NCI-H226 (cell line): Measurements from ENCODE around the gene LEFTY2.
"Not testable (repeated sequence)": the region's sequence is repeated elsewhere in the genome, so short reads cannot be mapped to it uniquely, and the experiment has no call there.

ENCODE experiments used
- DNase-seq: peaks from one replicate; pipeline ENCODE4 v3.0.0-alpha.2; 2015

The LEFTY2 gene

GRCh38 chr1:225899044-225899925, 41.7 kb downstream of the LEFTY2 start:
- DNase-seq = no peak

GRCh38 chr1:225897595-225898514, 43.2 kb downstream of the LEFTY2 start:
- DNase-seq = no peak

DNA sequence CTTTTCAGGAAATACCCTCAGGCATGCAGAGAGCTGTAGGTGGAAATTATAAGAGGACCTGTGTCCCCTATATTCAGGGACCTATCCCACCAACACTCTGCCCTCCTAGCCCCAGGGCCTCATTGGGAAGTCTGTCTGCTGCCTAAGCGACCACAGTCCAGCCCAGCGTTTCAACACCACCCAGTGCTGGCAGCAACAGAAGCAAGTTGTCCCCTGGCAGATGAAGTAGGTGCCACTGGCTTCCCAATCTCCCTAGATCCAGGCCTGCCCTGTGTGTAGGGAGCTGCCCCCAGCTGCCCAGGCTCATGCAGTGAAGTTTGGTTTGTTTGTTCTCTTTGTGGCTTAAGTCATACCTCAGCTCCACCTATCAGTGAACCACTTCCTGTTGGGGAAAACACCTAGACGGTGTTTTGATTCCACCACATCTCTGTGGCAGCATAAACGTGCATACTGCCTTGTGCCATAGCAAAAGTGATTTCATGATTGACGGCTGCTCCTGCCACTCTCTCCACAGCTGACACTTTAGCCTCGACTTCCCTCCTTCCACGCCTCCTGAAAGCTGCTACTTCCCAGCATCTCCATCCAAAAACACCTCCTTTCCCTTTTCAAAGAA, 44.0 kb downstream of the LEFTY2 start:
- DNase-seq = peak; percentile 31

- no peak for DNase-seq
Observed at GRCh38 chr1:225896494-225896893, 44.5 kb downstream of the LEFTY2 start.

- DNase-seq = no peak
Observed at GRCh38 chr1:225892307-225892706, 48.7 kb downstream of the LEFTY2 start.

GRCh38 chr1:225891229-225891972, 49.6 kb downstream of the LEFTY2 start:
- no peak for DNase-seq

- DNase-seq = no peak
Observed at GRCh38 chr1:225890346-225891228, 50.4 kb downstream of the LEFTY2 start.

DNA sequence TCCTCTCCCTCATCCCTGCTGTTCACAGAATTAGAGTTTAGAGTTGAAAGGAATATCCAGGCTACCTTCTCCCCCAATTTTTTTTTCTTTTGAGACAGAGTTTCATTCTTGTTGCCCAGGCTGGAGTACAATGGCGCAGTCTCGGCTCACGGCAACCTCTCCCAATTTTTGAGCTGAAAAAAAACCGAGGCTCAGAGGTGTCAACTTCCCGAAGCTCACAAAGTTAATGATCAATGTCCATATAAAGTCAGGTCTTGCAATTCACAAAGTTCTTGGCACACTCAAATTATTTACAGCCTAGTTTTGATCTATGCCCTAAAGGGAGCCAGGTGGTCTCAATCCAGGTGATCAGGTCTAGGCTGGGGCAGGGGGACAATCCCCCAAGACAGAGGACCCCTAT, 51.3 kb downstream of the LEFTY2 start:
- no peak for DNase-seq

- no peak for DNase-seq
Observed at GRCh38 chr1:225888898-225889601, 52.0 kb downstream of the LEFTY2 start, which contains the start of gene LEFTY1. Gene LEFTY1 (minus strand): TSS chr1:225889146. CDS start chr1:225889066, 80 bp downstream.

- no peak for DNase-seq
Observed at GRCh38 chr1:225888289-225888897, 52.6 kb downstream of the LEFTY2 start.

DNA sequence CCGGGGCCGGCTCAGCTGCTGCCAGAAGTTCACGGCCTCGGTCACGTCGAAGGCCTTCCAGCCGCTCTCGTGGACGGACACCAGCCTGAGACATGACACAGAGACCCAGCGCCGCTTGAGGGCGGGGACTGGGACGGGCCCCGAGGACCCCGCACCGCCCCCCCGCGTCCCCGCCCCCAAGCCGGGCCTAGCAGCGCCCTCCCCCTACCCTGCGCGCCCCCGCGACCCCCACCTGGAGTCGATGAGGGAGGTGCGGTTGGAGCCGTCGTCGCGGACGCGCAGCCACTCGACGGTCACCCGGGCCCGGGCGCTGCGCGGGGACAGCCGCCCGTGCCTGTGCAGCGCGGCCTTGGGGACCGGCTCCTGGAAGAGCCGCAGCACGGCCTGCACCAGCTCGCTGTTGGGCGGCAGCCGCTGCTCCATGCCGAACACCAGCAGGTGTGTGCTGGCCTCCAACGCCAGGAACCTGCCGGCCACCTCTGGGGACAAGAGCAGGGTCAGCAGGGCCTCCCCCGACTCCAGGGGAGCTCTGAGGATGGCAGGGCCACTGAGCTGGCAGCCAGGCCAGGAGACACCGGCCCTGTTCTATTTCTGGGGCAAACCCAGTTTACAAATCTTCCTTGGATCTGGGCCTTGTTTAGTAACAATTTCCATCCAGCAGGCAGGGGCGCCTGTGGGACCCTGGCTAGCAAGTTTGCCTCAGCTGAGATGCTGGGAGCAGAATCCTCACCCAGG, 53.3 kb downstream of the LEFTY2 start:
- DNase-seq = not testable (repeated sequence)

- no peak for DNase-seq
Observed at GRCh38 chr1:225887030-225887314, 54.0 kb downstream of the LEFTY2 start.
